K562 (cell line): ENCODE data around the gene HRAS. TPM values are rescaled to one million over a fixed set of nuclear protein-coding genes. Genes with fewer than 3 reads are reported as not detected.

Experiments used
- ATF1 ChIP-seq, 2 experiments: fragments of 450-650 bp in 1 of 2; IDR thresholded peaks; 2 replicates each; pipeline ENCODE4 v1.6.1; 2016; ENCODE audit warnings: missing compliant biosample characterization in 1 of 2, missing genetic modification characterization in 1 of 2
- CBX8 ChIP-seq: fragments of 200-600 bp; sonication (generic); IDR thresholded peaks from 2 replicates; pipeline ENCODE4 v1.6.1; 2012; ENCODE audit warnings: borderline replicate concordance, mixed run types, low read depth, mild to moderate bottlenecking, moderate library complexity, mixed read lengths, low read length, control low read depth, inconsistent platforms; ENCODE audit not compliant: poor library complexity, severe bottlenecking; ENCODE audit errors: extremely low read depth
- CHD2 ChIP-seq: IDR thresholded peaks from 2 replicates; pipeline ENCODE4 v1.6.1; 2011; ENCODE audit warnings: low read depth, low read length
- CREBBP ChIP-seq: IDR thresholded peaks from one replicate; pipeline ENCODE4 v1.6.1; 2012; ENCODE audit warnings: low read depth, mild to moderate bottlenecking, control low read depth, inconsistent platforms, low read length
- CREM ChIP-seq: IDR thresholded peaks from 2 replicates; pipeline ENCODE4 v1.6.1; 2014; ENCODE audit warnings: antibody characterized with exemption, low read depth
- DIDO1 ChIP-seq: fragments of 450-650 bp; IDR thresholded peaks from 2 replicates; pipeline ENCODE4 v1.6.1; 2016; ENCODE audit warnings: low read depth, missing biosample characterization, missing genetic modification characterization
- ELF2 ChIP-seq: fragments of 250-450 bp; sonication (Bioruptor Pico); IDR thresholded peaks from 2 replicates; pipeline ENCODE4 v1.5.0; 2021; ENCODE audit warnings: mild to moderate bottlenecking
- ETV1 ChIP-seq: fragments of 450-650 bp; conservative IDR thresholded peaks from 2 replicates; pipeline ENCODE4 v1.6.1; 2016; ENCODE audit warnings: missing genetic modification characterization, control low read depth, low read depth, missing compliant biosample characterization
- EWSR1 ChIP-seq: fragments of 450-650 bp; IDR thresholded peaks from 2 replicates; pipeline ENCODE4 v1.6.1; 2018; ENCODE audit warnings: borderline replicate concordance, mild to moderate bottlenecking, low read depth, moderate library complexity; ENCODE audit not compliant: partially characterized antibody
- IFI16 ChIP-seq: fragments of 250-450 bp; sonication (Bioruptor Pico); IDR thresholded peaks from 2 replicates; pipeline ENCODE4 v2.1.2; 2022; ENCODE audit warnings: mild to moderate bottlenecking, inconsistent platforms
- KLF16 ChIP-seq: IDR thresholded peaks from 2 replicates; pipeline ENCODE4 v1.6.1; 2016; ENCODE audit warnings: antibody characterized with exemption
- NFIX ChIP-seq: fragments of 250-450 bp; sonication (Bioruptor Pico); IDR thresholded peaks from 2 replicates; pipeline ENCODE4 v1.4.0; 2020; ENCODE audit warnings: low read depth, mild to moderate bottlenecking, moderate library complexity
- PHF20 ChIP-seq: fragments of 450-650 bp; IDR thresholded peaks from 2 replicates; pipeline ENCODE4 v1.6.1; 2018; ENCODE audit not compliant: partially characterized antibody
- POLR3A ChIP-seq: IDR thresholded peaks from 2 replicates; pipeline ENCODE4 v1.6.1; 2011; ENCODE audit warnings: borderline replicate concordance, mild to moderate bottlenecking, moderate library complexity; ENCODE audit not compliant: insufficient read length, insufficient read depth; ENCODE audit errors: extremely low read depth
- PTTG1 ChIP-seq: fragments of 450-650 bp; IDR thresholded peaks from 2 replicates; pipeline ENCODE4 v1.6.1; 2016; ENCODE audit warnings: low read depth, mild to moderate bottlenecking, missing genetic modification characterization, missing compliant biosample characterization
- RBM34 ChIP-seq: fragments of 200-400 bp; formaldehyde crosslinking; IDR thresholded peaks from 2 replicates; pipeline ENCODE4 v1.6.1; 2018; ENCODE audit warnings: low read length, borderline replicate concordance; ENCODE audit not compliant: insufficient read depth
- ZNF3 ChIP-seq: fragments of 250-450 bp; sonication (Bioruptor Pico); IDR thresholded peaks from 2 replicates; pipeline ENCODE4 v1.5.0; 2021; ENCODE audit warnings: mild to moderate bottlenecking, moderate library complexity
- ZNF583 ChIP-seq: fragments of 250-450 bp; sonication (Bioruptor Pico); IDR thresholded peaks from 2 replicates; pipeline ENCODE4 v1.4.0; 2020
- polyA plus RNA-seq, 8 experiments: library from polyadenylated mRNA; depleted of rRNA in 4 of 8; stranded (reverse) in 5 of 8; unstranded in 3 of 8; fragments of >200 nt; fragmentation: Nextera tagmentation in 2 of 8; fragmentation: Illumina TruSeq in 1 of 8; extraction: Ambion mirVana in 2 of 8; extraction: Trizol in 1 of 8; gene quantifications; 2 replicates each; pipeline versions ENCODE4 v1.2.1 to v1.2.3, GENCODE V29; 2011 to 2014; ENCODE audit warnings: inconsistent platforms in 1 of 8, missing spikeins in 1 of 8
- total RNA-seq, 7 experiments: library from RNA; depleted of rRNA in 6 of 7; stranded (reverse); fragments of >200 nt in 6 of 7; fragmentation: Illumina TruSeq in 2 of 7; extraction: Trizol in 2 of 7; gene quantifications; 2 replicates each; pipeline versions ENCODE4 v1.2.1 to v1.2.3, GENCODE V29; 2011 to 2021; ENCODE audit warnings: low replicate concordance in 1 of 7
- TF ChIP-seq, protein P1 (sequence below), 2 experiments: fragments of 250-450 bp in 1 of 2; fragments of 450-650 bp in 1 of 2; sonication (Bioruptor Pico) in 1 of 2; IDR thresholded peaks; 2 replicates each; pipeline versions ENCODE4 v1.6.1 to v1.8.0; 2016 to 2021; ENCODE audit warnings: mild to moderate bottlenecking in 2 of 2, moderate library complexity in 2 of 2, missing compliant biosample characterization in 1 of 2, missing genetic modification characterization in 1 of 2
- TF ChIP-seq, protein P2 (sequence below), 2 experiments: fragments of 450-650 bp in 1 of 2; sonication (generic) in 1 of 2; formaldehyde crosslinking; conservative IDR thresholded peaks; 2 replicates each; pipeline versions ENCODE4 v1.4.0 to v1.8.1; 2020 to 2022; ENCODE audit warnings: mild to moderate bottlenecking in 1 of 2, missing genetic modification reagents in 1 of 2
- TF ChIP-seq, protein P3 (sequence below), 3 experiments: IDR thresholded peaks in 2 of 3; conservative IDR thresholded peaks in 1 of 3; 2 replicates each; pipeline ENCODE4 v1.5.1; 2011 to 2012; ENCODE audit warnings: low read length in 3 of 3, mild to moderate bottlenecking in 3 of 3, control low read depth in 2 of 3, improper control_type of control experiment in 1 of 3, inconsistent platforms in 1 of 3, low read depth in 1 of 3, mixed read lengths in 1 of 3, moderate library complexity in 1 of 3; ENCODE audit not compliant: insufficient read depth in 2 of 3
- TF ChIP-seq, protein P4 (sequence below): fragments of 450-650 bp; formaldehyde crosslinking; IDR thresholded peaks from 2 replicates; pipeline ENCODE4 v1.4.0; 2020; ENCODE audit warnings: mild to moderate bottlenecking, moderate library complexity

Gene HRAS
- total and polyA plus RNA-seq, 9 of the 15 experiments (the other 6 are each of a cell fraction or from before 2014, with no cell fraction given) = 2.8 to 73.5 (median 29.6) TPM

DNA sequence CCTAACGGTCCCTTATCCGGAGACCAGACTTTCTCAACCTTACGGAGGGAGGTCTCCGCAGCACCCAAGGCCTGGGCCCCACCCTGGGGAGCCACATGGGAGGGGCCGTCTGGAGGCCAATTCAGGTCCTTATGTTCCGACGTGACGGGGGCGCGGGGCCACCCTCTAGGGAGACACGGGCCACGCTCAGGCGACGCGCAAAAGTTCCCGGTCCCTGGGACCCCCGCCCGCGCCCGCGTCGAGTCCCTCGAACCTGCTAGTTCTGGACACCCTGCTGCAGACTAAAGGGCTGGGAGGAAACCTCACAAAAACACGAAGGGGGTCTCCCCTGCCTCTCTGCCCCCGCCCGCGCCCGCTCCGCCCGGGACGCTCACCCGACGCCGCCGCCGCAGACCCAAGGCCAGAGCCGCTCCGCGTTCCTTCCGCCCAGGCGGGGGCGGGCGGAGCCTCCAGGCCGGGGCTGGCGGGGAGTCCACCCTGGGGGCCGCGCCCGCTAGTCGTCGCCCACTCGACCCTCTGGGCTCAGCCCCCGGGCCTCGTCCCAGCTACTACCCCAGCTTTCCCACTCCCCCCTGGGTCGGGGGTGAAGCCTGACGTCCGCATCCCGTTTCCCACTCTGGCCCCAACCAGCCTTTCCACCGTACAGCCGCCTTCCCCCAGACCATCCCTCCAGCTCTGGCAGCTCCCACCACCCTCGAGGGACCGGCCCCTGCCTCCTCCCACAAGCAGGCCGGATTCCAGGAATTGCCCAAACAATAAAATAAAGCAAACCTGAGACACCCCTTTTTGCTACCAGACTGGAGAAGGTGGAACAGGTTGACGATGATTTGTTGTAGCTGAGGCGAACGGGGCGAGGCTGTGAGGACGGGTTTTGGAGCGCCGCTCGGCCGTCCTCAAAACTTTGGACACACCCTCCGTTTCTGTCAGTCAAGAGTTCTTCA is 31.1 kb downstream of the HRAS start (continued):
- TF ChIP-seq ETV1 (tag) (no peak), EWSR1 (no peak), NFIX (CRISPR knock-in tag) (no peak), KLF16 (no peak), CREM (no peak; the same call in 1 of the 2 replicates), CBX8 (no peak), PHF20 (no peak), CHD2 (no peak), CREBBP (no peak), POLR3A (no peak), ZNF583 (CRISPR knock-in tag) (no peak), ELF2 (0 out of 2 replicates have a peak, but pooled peaks have one; percentile 50), ZNF3 (CRISPR knock-in tag) (no peak), IFI16 (no peak), ATF1 (CRISPR knock-in tag; IDR thresholded peaks at IDR 0.05) (no peak), ATF1 (tag; IDR thresholded peaks at IDR 0.05) (peak; percentile 49), PTTG1 (tag) (no peak), DIDO1 (tag) (no peak), RBM34 (no peak)
- TF ChIP-seq, protein P1, sequence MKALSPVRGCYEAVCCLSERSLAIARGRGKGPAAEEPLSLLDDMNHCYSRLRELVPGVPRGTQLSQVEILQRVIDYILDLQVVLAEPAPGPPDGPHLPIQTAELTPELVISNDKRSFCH (CRISPR knock-in tag; IDR thresholded peaks at IDR 0.05) = no peak
- TF ChIP-seq, protein P1 (tag; IDR thresholded peaks at IDR 0.05) = no peak
- TF ChIP-seq, protein P2, sequence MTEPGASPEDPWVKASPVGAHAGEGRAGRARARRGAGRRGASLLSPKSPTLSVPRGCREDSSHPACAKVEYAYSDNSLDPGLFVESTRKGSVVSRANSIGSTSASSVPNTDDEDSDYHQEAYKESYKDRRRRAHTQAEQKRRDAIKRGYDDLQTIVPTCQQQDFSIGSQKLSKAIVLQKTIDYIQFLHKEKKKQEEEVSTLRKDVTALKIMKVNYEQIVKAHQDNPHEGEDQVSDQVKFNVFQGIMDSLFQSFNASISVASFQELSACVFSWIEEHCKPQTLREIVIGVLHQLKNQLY (CRISPR knock-in tag; conservative IDR thresholded peaks at IDR 0.05) = no peak
- TF ChIP-seq, protein P3, sequence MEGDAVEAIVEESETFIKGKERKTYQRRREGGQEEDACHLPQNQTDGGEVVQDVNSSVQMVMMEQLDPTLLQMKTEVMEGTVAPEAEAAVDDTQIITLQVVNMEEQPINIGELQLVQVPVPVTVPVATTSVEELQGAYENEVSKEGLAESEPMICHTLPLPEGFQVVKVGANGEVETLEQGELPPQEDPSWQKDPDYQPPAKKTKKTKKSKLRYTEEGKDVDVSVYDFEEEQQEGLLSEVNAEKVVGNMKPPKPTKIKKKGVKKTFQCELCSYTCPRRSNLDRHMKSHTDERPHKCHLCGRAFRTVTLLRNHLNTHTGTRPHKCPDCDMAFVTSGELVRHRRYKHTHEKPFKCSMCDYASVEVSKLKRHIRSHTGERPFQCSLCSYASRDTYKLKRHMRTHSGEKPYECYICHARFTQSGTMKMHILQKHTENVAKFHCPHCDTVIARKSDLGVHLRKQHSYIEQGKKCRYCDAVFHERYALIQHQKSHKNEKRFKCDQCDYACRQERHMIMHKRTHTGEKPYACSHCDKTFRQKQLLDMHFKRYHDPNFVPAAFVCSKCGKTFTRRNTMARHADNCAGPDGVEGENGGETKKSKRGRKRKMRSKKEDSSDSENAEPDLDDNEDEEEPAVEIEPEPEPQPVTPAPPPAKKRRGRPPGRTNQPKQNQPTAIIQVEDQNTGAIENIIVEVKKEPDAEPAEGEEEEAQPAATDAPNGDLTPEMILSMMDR (IDR thresholded peaks at IDR 0.05 in 2 of 3, conservative IDR thresholded peaks at IDR 0.05 in 1 of 3; ENCODE audit: insufficient read depth in 2 of 3, low read depth in 1 of 3, low read length in 3 of 3) = no peak
- TF ChIP-seq, protein P4, sequence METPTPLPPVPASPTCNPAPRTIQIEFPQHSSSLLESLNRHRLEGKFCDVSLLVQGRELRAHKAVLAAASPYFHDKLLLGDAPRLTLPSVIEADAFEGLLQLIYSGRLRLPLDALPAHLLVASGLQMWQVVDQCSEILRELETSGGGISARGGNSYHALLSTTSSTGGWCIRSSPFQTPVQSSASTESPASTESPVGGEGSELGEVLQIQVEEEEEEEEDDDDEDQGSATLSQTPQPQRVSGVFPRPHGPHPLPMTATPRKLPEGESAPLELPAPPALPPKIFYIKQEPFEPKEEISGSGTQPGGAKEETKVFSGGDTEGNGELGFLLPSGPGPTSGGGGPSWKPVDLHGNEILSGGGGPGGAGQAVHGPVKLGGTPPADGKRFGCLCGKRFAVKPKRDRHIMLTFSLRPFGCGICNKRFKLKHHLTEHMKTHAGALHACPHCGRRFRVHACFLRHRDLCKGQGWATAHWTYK = peak; percentile 35; the same call in 1 of the 2 replicates
